ENCODE measurements around the gene GIMAP2.

The GIMAP2 gene

DNA sequence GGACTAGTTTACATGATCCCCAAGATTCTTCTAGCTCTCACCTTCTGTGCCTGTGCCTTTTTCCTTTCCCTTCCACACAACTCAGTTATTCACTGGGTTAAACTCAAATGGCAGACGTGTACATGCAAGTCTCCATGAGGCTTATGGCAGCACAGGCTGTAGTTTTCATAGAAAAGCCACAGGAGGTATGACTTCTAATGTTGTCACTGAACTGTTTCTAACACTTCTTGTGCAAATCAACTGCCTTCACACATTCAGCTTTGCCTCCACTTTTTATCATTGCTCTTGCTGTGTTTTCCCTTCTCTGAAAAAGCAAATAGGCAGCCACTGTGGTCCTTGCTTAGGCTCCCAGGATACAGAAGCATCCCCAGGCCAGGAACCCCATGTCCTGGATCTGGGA lies 46.4 kb downstream of the GIMAP2 start:
- Histone ChIP-seq H3K14ac (ENCODE audit: low read length in 2 of 2) (no peak overlapping the region), H3K36me3 (ENCODE audit: control insufficient read depth in 1 of 2, insufficient read depth in 2 of 2, low read depth in 1 of 2, low read length in 2 of 2) (no peaks in the 10 kb centered on the region), H3K27ac (ENCODE audit: low read length, poor library complexity, severe bottlenecking) (no peak overlapping the region), H3K79me1 (replicated peaks; ENCODE audit: low read length, poor library complexity, severe bottlenecking) (no peaks in the 10 kb centered on the region), H3K4me1 (ENCODE audit: control insufficient read depth, insufficient read depth, low read depth, low read length) (no peaks in the 10 kb centered on the region), H2AK5ac (ENCODE audit: low read length, severe bottlenecking) (no peak overlapping the region), H3K23ac (ENCODE audit: low read length in 2 of 2) (no peak overlapping the region), H3K4me2 (ENCODE audit: low read length, poor library complexity, severe bottlenecking) (no peak overlapping the region), H4K8ac (ENCODE audit: low read length) (no peak overlapping the region), H2BK120ac (ENCODE audit: low read depth, low read length) (no peak overlapping the region), H2AFZ (ENCODE audit: low read depth, low read length) (no peak overlapping the region), H3K4me3 (ENCODE audit: insufficient read depth in 1 of 2, low read depth in 1 of 2, low read length in 2 of 2) (no peak overlapping the region), H4K91ac (ENCODE audit: low read length) (no peak overlapping the region), H3K27me3 (ENCODE audit: control insufficient read depth in 1 of 2, insufficient read depth in 1 of 2, low read length in 2 of 2) (peaks cover 0 to 2% of the 10 kb centered on the region in 2 experiments), H3K9me3 (ENCODE audit: control insufficient read depth, low read length) (peaks cover 4% of the 10 kb centered on the region), H2BK15ac (ENCODE audit: low read depth, poor library complexity, severe bottlenecking) (no peak overlapping the region), H3K9ac (ENCODE audit: low read length) (no peak overlapping the region), H2BK5ac (ENCODE audit: low read depth, low read length, poor library complexity, severe bottlenecking) (no peak overlapping the region), H3K18ac (ENCODE audit: low read depth in 1 of 2, low read length in 2 of 2) (no peak overlapping the region), H3K4ac (ENCODE audit: low read depth in 1 of 2, low read length in 2 of 2) (no peak overlapping the region), H2BK12ac (ENCODE audit: low read length in 2 of 2) (no peak overlapping the region)
- 20% methylated on average over 1 of the region's 1 CpG for WGBS
- no peak for DNase-seq

DNA sequence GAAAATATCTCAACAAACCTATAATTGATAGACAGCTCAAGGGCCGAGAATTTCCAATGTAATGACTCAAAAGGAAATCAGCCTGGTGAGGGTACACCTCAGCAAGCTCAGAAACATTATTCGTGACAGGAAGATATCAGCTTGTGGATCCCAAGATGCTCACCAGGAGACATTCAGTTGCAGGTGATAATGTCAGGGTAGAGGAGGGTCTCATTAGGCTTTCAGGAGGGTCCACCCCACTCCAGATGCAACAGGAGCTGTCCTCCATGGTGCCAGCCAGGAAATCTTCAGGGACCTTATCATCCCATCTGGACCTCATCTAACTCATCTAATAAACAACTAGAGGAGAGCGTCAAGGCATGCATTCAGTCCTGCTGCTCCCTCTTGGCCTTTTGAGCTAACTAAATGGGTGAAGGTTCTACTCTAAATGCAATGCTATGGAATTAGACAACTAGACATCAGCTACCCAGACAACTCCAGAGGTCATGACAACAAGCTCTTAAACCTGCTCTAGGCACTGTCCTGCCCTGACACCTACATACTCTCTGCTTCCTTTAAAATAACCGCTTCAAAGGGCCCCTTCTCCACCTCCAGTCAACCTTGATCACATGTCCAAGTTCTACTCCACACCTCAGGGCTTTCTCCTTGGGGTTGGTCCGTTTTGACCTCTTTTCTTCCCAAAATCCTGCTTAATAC lies 47.4 kb downstream of the GIMAP2 start:
- Histone ChIP-seq H4K91ac (ENCODE audit: low read length) (no peak overlapping the region), H3K9ac (ENCODE audit: low read length) (no peak overlapping the region), H3K4me2 (ENCODE audit: low read length, poor library complexity, severe bottlenecking) (no peak overlapping the region), H4K8ac (ENCODE audit: low read length) (no peak overlapping the region), H2BK5ac (ENCODE audit: low read depth, low read length, poor library complexity, severe bottlenecking) (no peak overlapping the region), H2BK15ac (ENCODE audit: low read depth, poor library complexity, severe bottlenecking) (no peak overlapping the region), H2BK120ac (ENCODE audit: low read depth, low read length) (no peak overlapping the region), H2BK12ac (ENCODE audit: low read length in 2 of 2) (no peak overlapping the region), H3K14ac (ENCODE audit: low read length in 2 of 2) (no peak overlapping the region), H3K18ac (ENCODE audit: low read depth in 1 of 2, low read length in 2 of 2) (no peak overlapping the region), H3K23ac (ENCODE audit: low read length in 2 of 2) (no peak overlapping the region), H2AFZ (ENCODE audit: low read depth, low read length) (no peak overlapping the region), H3K79me1 (replicated peaks; ENCODE audit: low read length, poor library complexity, severe bottlenecking) (no peaks in the 10 kb centered on the region), H2AK5ac (ENCODE audit: low read length, severe bottlenecking) (no peak overlapping the region), H3K27ac (ENCODE audit: low read length, poor library complexity, severe bottlenecking) (no peak overlapping the region), H3K4me1 (ENCODE audit: control insufficient read depth, insufficient read depth, low read depth, low read length) (no peaks in the 10 kb centered on the region), H3K36me3 (ENCODE audit: control insufficient read depth in 1 of 2, insufficient read depth in 2 of 2, low read depth in 1 of 2, low read length in 2 of 2) (no peaks in the 10 kb centered on the region), H3K4ac (ENCODE audit: low read depth in 1 of 2, low read length in 2 of 2) (no peak overlapping the region), H3K9me3 (ENCODE audit: control insufficient read depth, low read length) (no peaks in the 10 kb centered on the region), H3K27me3 (ENCODE audit: control insufficient read depth in 1 of 2, insufficient read depth in 1 of 2, low read length in 2 of 2) (peaks cover 0 to 11% of the 10 kb centered on the region in 2 experiments), H3K4me3 (ENCODE audit: insufficient read depth in 1 of 2, low read depth in 1 of 2, low read length in 2 of 2) (no peak overlapping the region)
- DNase-seq: no peak
- WGBS: 50% methylated on average over 5 of the region's 5 CpGs

- no peak overlapping the region for H4K8ac ChIP-seq (ENCODE audit: low read length)
- H3K9ac ChIP-seq (ENCODE audit: low read length): no peak overlapping the region
- H3K36me3 ChIP-seq (ENCODE audit: control insufficient read depth in 1 of 2, insufficient read depth in 2 of 2, low read depth in 1 of 2, low read length in 2 of 2): no peaks in the 10 kb centered on the region
- no peak overlapping the region for H4K91ac ChIP-seq (ENCODE audit: low read length)
- no peaks in the 10 kb centered on the region for H3K4me1 ChIP-seq (ENCODE audit: control insufficient read depth, insufficient read depth, low read depth, low read length)
- H2AK5ac ChIP-seq (ENCODE audit: low read length, severe bottlenecking): no peak overlapping the region
- no peak overlapping the region for H3K4ac ChIP-seq (ENCODE audit: low read depth in 1 of 2, low read length in 2 of 2)
- 68% methylated on average over 4 of the region's 5 CpGs for WGBS
- peaks cover 0 to 13% of the 10 kb centered on the region in 2 experiments for H3K27me3 ChIP-seq (ENCODE audit: control insufficient read depth in 1 of 2, insufficient read depth in 1 of 2, low read length in 2 of 2)
- no peak overlapping the region for H2BK120ac ChIP-seq (ENCODE audit: low read depth, low read length)
- H2BK5ac ChIP-seq (ENCODE audit: low read depth, low read length, poor library complexity, severe bottlenecking): no peak overlapping the region
- H2AFZ ChIP-seq (ENCODE audit: low read depth, low read length): no peak overlapping the region
- no peak overlapping the region for H3K27ac ChIP-seq (ENCODE audit: low read length, poor library complexity, severe bottlenecking)
- H3K14ac ChIP-seq (ENCODE audit: low read length in 2 of 2): no peak overlapping the region
- no peak overlapping the region for H3K23ac ChIP-seq (ENCODE audit: low read length in 2 of 2)
- no peak overlapping the region for H2BK15ac ChIP-seq (ENCODE audit: low read depth, poor library complexity, severe bottlenecking)
- no peak overlapping the region for H3K4me2 ChIP-seq (ENCODE audit: low read length, poor library complexity, severe bottlenecking)
- no peaks in the 10 kb centered on the region for H3K79me1 ChIP-seq (replicated peaks; ENCODE audit: low read length, poor library complexity, severe bottlenecking)
- no peak for DNase-seq
- no peak overlapping the region for H2BK12ac ChIP-seq (ENCODE audit: low read length in 2 of 2)
- H3K9me3 ChIP-seq (ENCODE audit: control insufficient read depth, low read length): no peaks in the 10 kb centered on the region
- H3K4me3 ChIP-seq (ENCODE audit: insufficient read depth in 1 of 2, low read depth in 1 of 2, low read length in 2 of 2): no peak overlapping the region
- H3K18ac ChIP-seq (ENCODE audit: low read depth in 1 of 2, low read length in 2 of 2): no peak overlapping the region
Measured at GRCh38 chr7:150733482-150734095, 48.1 kb downstream of the GIMAP2 start.

DNA sequence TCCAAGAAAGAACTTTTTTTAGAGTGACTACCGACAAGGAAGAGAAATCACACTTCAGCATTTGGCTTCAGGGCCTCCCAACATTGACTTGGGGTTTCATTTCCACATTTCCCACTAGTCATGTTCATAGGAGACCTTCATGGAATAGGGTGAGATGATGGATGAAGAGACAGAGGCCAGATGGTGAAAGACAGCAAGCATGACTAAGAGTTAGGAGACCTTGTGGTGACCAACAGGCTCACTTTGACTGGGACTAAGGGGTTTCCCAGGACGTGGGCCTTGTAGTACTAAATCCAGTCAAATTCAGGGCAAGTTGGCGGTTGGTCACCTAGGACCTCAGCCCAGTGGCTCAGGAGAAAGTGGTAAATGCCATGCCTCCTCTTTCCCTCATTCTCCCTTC lies 48.7 kb downstream of the GIMAP2 start:
- Histone ChIP-seq H2AK5ac (ENCODE audit: low read length, severe bottlenecking) (no peak overlapping the region), H3K36me3 (ENCODE audit: control insufficient read depth in 1 of 2, insufficient read depth in 2 of 2, low read depth in 1 of 2, low read length in 2 of 2) (no peaks in the 10 kb centered on the region), H2BK120ac (ENCODE audit: low read depth, low read length) (no peak overlapping the region), H3K23ac (ENCODE audit: low read length in 2 of 2) (no peak overlapping the region), H4K8ac (ENCODE audit: low read length) (no peak overlapping the region), H4K91ac (ENCODE audit: low read length) (no peak overlapping the region), H3K18ac (ENCODE audit: low read depth in 1 of 2, low read length in 2 of 2) (no peak overlapping the region), H2BK15ac (ENCODE audit: low read depth, poor library complexity, severe bottlenecking) (no peak overlapping the region), H3K4me2 (ENCODE audit: low read length, poor library complexity, severe bottlenecking) (no peak overlapping the region), H3K4me1 (ENCODE audit: control insufficient read depth, insufficient read depth, low read depth, low read length) (no peaks in the 10 kb centered on the region), H3K79me1 (replicated peaks; ENCODE audit: low read length, poor library complexity, severe bottlenecking) (no peaks in the 10 kb centered on the region), H3K9me3 (ENCODE audit: control insufficient read depth, low read length) (no peaks in the 10 kb centered on the region), H2BK12ac (ENCODE audit: low read length in 2 of 2) (no peak overlapping the region), H3K27ac (ENCODE audit: low read length, poor library complexity, severe bottlenecking) (no peak overlapping the region), H3K14ac (ENCODE audit: low read length in 2 of 2) (no peak overlapping the region), H3K27me3 (ENCODE audit: control insufficient read depth in 1 of 2, insufficient read depth in 1 of 2, low read length in 2 of 2) (peaks cover 0 to 13% of the 10 kb centered on the region in 2 experiments), H2AFZ (ENCODE audit: low read depth, low read length) (no peak overlapping the region), H3K9ac (ENCODE audit: low read length) (no peak overlapping the region), H3K4ac (ENCODE audit: low read depth in 1 of 2, low read length in 2 of 2) (no peak overlapping the region), H3K4me3 (ENCODE audit: insufficient read depth in 1 of 2, low read depth in 1 of 2, low read length in 2 of 2) (no peak overlapping the region), H2BK5ac (ENCODE audit: low read depth, low read length, poor library complexity, severe bottlenecking) (no peak overlapping the region)
- no peak for DNase-seq
- 67% methylated on average over 3 of the region's 3 CpGs for WGBS

All from mesenchymal stem cell (in vitro differentiated cells and primary cell).